Glomerular visceral epithelial cell (primary cell): ENCODE results near the gene MGAM2.
A peak's percentile ranks its signal among the peaks of the same experiment; 100 is the strongest.

Experiments
- DNase-seq: peaks from one replicate; pipeline ENCODE4 v3.0.0-alpha.2; 2016; ENCODE audit errors: extremely low spot score

Gene MGAM2

DNA sequence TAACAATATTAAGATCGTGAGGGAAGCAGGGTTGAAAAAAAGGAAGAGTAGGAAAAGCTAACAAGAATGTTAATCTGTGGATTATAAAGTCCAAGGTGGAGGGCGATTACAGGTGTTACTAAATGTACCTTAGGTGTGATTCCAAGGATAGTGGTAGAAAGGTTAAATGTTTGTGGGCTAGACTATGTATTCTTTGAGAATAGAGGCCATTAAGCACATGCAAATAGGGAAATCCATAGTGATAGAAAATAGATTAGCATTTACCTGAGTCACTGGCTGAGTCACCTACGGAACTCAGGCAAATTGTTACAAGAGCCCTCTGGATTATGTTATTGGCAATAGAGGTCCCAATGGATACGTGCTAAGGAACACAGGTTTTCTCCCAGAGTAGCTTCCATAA, 9.0 kb downstream of the MGAM2 start:
- DNase-seq = no peak

DNA sequence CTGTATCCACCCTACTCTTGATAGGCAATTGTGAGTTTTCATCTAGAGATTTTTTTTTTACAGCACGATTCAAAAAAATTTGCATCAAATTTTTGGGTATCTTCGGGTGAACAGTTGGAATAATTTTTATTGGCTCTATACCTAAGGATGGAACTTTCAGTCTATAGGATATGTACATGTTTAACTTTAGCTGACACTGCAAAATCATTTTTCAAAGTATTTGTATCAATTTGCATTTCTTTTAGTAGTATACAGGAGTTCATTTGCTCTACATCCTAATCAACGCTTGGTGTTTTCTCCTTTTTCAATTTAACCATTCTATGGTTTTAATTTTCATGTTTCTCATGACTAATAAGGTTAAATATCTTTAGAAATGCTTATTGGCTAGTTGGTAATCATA, 11.7 kb downstream of the MGAM2 start:
- DNase-seq = no peak

DNA sequence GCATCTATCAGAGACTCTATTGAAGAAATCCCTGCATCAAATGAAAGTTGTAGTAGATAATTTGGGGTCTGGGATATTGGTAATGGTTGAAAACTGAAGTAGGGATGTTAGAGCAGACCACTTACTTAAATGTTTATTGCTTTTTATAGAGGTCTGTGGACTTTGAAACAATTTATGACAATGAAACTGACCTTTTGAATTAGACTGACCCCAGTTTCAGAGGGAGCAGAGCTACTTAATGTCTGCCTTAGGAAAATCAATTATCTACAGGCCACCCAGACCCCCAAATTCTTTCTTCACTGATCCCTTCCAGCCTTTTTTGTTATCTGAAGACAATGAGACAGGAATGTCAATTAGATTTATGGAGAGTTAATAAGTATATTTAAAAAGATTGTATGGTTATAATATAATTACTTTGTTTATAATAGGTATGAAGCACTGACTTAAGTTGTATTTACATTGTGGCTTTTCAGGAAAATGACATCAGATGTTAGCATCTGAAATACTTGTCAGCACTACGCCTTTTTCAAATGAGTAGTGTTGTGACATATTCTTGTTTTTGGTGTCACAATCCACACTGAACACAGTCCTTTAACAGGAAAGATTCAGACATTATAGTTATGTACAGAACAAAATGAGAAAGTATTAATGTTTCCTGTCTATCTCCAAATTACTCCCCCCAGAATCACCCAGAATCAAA, 13.9 kb downstream of the MGAM2 start:
- DNase-seq = no peak

DNA sequence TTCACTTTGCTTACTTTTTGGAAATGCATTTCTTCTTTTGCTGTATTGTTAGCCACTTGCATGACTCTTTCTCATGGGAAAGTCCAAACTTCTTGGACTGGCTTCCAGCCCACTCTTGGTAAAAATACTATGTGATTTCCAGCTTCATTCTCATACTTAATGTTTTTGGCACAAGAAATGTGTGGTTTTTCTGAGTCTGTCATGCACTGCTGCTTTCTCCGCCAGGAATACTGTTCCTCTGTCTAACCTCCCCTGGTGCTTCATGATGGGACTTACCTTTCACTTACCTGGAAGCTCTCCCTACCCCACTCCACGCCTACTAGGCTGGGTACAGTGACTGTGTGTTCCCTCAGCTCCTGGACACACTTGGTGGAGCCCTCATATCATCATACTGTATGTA, 18.7 kb downstream of the MGAM2 start:
- peak; percentile 50 for DNase-seq

DNA sequence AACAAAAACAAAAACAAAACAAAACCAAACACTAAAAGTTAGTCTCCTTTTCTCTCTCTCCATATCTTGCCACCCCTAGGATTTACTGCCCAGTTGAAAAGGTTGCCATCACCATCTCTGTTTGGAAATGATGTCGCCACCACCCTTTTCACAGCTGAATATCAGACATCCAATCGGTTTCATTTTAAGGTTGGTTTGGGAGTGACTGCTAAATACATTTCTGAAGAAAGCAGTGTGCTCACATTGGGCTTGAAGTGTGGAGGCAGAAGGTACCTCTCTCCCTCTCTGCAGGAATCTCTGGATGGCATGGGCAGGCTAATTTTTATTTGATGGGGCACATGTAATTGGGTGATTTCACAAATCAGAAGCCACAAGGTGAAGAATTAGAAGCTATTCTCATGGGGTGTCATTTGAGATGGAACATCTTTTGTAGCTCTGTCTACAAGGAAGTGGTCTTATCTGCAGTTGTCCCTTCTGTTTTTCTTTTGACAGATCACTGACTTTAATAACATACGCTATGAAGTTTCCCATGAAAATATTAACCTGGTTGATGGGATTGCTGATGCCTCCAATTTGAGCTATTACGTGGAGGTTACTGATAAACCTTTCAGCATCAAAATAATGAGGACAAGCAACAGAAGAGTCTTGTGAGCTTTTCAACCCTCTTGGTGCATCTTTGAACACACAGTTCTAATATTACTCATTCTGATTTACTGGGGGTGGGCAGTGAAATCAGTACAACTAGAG, 20.1 kb downstream of the MGAM2 start:
- DNase-seq = no peak

DNA sequence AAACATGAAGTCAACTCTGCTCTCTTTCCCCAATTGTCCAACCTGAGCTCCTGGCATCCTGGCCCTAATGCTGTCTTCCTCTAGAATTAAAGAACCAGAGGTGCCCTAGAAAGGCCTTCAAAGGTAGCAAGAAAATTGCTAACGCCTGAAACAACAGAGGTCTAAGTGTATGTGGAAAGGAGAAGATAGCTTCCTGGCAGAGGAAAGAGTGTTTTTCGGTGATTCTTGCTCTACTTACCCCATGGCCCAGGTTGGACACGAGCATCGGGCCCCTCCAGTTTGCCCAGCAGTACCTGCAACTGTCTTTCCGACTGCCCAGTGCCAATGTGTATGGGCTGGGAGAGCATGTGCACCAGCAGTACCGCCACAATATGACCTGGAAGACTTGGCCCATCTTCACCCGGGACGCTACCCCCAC, 22.2 kb downstream of the MGAM2 start:
- no peak for DNase-seq

DNA sequence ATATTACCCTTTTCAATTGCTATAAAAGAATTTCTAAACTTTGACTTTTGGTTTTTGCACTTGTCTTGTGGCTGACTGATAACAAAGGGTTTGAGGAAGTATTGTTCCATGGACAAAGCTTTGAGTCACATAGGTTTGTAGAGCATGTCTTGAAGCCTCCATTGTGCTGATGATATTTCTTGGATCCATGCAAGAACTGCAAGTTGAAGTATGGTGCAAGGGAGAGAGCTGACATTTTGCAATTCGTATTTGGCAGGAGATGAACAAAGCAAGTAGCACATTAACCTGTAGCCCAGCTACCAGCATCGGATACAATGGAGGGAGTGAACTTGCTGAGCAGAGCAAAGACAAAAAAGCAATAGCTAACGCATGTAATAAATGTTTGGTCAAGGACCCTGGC, 23.4 kb downstream of the MGAM2 start:
- DNase-seq = no peak

DNA sequence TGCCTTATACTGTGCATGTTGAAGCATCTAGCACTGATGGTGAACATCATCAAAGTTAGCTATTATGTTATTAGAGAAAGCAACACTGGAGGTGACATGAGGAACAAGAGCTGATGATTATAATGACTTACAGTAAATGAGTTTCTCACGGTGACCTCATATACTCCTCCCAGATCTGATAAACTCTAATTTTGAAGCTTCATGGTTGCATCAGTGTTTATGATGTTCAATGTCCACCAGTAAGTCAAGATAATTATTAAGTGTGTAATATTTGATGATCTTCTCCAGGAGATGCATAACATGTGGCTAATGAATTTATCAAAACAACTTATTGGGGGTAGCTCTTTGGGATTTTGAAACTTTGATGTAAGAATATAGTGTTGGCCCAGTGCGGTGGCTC, 27.5 kb downstream of the MGAM2 start:
- no peak for DNase-seq

DNA sequence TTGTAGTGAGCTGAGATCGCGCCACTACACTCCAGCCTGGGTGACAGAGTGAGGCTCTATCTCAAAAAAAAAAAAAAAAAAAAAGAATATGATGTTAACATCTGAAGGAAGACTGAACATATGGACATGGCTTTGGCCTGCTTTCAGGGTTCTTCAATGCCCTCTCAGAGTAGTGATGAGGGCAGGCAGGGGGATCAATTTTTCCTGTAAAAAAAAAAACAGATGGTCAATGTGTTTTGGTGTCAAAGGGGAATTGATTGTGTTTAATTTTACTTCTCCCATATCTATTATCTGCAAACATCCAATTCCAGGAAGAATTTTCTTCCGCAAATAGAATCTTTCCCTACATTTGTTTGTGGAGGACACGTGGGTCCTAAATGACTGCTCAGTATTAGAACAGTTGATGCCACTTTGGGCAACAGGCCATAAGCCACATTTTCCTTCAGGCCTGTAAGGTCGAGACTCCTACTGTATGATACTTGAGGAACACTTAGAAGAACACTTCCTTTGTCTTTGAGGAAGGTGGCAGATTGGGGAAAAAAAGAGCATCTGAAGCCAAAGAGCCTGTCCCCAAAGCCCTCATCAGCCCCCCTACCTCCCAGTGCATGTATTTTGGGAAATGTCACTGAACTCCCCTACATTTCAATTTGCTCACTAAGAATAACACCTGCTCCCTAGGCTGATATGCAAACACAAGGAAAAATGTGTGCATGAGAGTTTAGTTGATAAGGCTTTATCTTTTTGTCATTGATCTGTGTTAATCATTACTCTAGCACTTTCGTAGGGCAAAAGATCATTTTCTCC, 28.3 kb downstream of the MGAM2 start:
- no peak for DNase-seq

DNA sequence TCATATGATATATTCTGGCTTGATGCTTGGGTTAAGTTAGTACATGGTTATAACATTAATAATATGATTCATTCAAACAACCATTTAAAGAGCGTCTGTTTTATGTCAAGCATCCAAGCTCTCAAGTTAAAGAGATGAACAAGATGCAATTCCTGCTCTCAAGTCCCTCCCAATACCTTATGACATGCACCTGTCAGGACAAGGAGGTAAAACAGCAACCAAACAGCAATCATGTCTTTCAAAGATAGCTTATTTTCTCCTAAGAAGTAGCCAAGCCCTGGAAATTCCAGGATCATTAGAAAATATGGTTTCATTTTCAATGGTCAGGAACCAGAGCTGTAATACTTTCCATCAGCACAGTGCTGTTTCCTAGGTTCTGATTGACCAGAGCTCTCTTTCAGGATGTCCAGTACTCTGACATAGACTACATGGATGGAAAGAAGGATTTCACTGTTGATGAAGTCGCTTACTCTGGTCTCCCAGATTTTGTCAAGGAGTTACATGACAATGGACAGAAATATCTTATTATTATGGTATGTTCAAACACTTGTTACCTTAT, 29.0 kb downstream of the MGAM2 start:
- no peak for DNase-seq

DNA sequence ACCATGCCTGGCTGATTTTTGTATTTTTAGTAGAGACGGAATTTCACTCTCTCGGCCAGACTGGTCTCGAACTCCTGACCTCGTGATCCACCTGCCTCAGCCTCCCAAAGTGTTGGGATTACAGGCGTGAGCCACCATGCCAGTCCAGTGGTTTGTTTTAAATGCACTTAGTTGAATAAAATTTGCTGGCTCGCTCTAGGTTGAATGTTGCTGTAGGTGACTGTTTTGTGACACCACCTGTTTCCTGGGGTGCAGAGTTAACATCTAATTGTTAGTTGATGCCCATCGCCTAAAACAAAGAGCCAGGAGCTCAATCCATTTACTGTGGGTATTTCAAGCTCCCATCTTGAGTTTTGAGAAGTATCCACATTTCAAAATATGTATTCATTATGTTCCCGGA, 31.2 kb downstream of the MGAM2 start:
- no peak for DNase-seq

DNA sequence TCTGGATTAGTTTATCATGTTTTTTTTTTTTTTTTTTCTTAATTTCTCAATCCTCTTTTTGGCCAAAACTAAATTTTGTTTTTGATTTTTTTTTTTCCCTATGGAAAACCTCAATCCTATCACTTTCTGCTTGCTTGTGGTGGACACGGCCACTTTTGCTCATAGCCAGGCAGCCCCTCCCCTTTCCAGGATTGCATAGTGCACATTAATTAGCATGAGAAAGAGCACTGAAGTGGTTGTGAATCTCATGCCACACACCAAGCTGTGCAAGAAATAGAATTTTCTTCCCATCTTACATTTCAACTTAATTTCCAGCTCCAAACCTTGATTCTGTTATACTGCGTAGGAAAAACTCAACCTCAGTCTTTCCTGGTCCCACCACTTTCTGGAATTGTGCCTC, 34.6 kb downstream of the MGAM2 start:
- no peak for DNase-seq

DNA sequence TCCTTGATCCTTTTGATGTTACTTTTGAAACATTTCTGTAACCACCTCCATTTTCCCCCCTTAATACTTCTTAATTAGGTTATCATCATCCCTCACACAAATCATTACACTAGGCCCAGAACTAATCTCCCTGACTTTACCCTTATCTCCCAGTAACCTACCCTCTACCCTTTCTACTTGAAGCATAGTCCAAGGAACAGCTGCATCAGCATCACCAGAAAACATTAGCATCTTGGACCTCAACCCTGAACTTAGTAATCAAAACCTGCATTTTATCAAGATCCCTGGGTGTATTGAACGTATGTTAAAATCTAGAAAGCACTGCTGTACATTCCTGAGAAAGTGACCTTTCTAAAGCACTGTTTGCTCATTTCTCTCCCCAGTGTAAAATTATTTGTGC, 38.8 kb downstream of the MGAM2 start:
- DNase-seq = no peak

DNA sequence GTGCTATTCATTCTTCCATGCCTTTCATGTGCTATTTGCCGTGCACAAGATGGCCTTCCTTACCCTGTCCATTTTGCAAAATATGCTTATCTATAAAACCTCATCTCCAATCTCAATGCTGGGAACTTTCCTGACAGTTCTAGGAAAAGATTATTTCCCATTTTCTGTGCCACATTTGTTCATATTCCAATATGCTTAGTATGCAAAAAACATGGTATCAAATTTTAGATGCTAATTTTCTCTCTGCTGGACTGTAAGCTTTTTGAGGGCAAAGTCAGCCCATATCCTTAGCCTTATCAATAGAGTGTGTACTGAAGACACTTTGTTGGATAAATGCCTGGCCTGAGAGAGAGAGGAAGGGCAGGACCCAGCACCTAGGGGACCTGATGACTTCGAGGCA, 39.4 kb downstream of the MGAM2 start:
- DNase-seq = no peak

DNA sequence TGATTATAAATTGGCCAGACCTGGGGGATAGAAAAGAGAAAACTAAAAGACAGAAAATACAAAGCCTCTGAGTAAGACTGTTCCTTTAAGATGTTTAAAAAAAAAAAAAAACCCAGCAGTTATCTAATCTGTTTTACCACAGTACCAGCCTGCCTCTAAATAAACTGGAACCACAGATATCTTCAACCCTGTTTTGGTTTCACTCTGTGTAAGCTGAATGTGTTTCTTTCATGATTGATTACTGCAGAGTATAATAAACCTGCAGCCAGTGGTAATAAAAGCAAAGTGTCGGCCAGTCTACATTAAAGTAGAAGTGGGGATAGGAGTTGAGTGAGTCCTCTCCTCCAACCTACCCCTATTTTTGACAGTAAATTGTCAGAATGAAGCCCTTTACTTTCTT, 40.6 kb downstream of the MGAM2 start:
- DNase-seq = no peak

DNA sequence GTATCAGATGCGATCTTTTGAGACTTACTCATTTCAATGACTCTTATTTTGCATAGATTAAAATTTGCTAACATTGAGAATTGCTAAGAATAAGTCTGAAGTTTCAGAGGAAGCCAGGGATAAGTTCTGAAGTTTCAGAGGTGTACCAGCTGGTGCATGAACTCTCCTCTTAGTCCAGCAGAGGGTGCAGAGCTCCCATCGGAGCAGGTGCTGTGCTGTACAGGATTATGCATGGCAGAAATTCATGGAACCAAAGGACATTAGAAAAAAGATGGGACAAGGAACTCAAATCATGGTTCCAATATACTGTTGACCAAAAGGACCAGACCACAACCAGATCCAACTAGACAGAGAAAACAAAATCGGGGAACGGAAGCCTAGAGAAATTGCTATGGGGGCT, 41.9 kb downstream of the MGAM2 start:
- DNase-seq = peak; percentile 8

DNA sequence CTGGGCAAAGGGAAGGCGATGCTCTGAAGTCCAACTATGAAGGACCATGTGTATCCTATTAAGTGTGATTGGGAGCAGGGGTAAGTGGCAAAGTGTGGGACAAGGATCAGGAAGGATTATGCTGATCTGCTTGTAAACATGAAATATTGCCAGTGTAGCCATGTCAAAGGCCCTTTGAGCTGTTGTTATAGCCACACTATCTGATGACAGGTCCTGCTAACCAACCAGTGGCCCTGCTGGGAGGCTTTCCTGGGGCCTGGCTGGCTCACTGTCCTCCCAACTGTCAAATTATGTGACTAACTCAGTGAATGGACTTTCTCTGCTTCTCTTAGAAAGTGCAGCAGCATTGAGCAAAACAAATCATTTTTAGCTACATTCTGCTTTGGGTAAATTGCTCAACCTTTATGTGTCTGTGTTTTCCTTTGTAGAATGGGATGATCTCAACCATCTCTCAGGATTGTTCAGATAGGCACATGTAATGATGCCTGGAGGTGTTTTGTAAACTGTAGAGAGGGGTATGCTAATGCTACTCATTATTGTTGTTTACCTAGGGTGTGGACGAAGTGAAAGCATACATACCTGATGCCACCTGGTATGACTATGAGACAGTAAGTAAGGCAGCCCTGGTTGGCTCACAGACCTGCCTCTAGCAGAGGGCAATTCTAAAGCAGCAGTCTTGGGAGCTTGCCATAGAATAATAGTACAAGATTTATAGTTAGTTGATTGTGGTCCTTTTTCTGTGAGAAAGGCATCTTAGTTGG, 47.4 kb downstream of the MGAM2 start:
- no peak for DNase-seq

DNA sequence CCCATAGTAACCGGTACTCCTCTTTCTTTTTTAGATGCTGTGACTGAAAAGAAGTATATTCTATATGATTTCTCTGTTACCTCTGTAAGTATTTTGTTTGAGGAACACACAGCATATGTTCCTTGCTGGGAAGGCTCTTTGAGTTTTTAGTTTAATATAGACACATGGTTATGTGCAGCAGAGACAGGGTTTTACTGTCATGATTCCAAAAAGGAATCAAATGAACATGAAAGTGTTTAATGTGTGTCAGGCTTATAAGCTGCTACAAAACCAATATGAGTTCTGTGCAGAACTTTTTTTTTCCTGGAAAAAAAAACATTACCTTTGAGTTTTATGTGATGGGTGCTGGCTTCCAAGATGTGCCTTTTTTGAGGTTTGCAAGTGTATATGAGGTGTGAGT, 50.4 kb downstream of the MGAM2 start:
- DNase-seq = no peak

DNA sequence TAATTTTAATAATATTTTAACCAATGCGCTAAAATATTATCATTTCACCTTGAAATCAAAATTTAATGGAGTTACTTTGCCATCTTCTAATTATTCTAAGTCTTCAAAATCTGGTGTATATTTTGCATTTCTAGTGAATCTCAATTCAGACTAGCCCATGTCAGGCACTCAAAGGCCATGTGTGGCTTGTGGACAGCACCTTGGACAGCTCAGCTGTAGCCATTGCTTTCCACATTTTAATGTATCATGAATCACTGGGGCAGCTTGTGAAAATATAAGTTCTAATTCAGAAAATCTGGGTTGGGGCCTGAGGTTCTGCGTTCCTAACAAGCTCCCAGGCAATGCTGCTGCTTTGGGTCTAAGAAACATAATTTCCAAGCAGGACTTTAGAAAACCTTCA, 57.2 kb downstream of the MGAM2 start:
- no peak for DNase-seq

DNA sequence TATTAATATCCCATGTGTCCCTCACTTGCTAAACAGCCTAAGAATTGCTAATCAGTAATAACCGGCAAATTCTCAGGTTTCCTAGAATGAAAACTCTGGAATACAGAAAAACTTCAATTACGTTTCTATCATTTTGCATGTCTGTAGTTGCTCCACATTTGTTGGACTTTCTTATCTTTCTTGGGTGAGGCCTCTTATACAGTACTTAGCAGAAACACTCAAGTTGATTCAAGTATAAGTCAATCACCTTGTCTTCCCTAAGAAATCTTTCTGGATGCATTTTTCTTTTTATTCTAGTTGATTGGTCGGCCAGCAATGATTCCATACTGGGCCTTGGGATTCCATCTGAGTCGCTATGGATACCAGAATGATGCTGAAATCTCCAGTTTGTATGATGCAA, 61.4 kb downstream of the MGAM2 start:
- DNase-seq = no peak

DNA sequence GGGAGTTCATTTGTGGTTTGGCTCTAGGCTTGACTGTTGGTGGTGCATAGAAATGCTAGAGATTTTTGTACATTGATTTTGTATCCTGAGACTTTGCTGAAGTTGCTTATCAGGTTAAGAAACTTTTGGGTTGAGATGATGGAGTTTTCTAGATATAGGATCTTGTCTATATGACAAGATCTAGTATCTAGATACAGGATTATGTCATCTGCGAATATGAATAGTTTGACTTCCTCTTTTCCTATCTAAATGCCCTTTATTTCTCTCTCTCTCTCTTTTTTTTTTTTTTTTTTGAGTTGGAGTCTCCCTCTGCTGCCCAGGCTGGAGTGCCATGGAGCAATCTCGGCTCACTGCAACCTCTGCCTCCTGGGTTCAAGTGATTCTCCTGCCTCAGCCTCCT, 62.9 kb downstream of the MGAM2 start:
- DNase-seq = no peak

DNA sequence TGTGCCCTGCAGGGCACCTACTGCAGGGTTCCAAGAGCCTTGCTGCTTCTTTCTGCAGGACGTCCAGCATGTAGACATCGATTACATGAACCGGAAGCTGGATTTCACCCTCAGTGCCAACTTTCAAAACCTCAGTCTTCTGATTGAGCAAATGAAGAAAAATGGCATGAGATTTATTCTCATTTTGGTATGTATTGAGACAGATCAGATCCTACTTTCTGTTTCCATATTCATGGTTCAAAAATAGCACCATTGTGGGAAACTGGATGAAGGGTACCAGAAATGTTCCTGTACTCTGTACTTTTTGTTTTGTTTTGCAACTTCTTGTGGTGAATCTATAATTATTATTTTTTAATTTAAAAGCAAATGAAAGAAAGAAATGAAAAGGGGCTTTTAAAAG, 64.1 kb downstream of the MGAM2 start:
- no peak for DNase-seq
